WERI-Rb-1 (cell line): ENCODE measurements around the gene PPP1R10.

ENCODE experiments used
- DNase-seq: peaks from one replicate; pipeline ENCODE4 v3.0.0-alpha.2; 2020
- H3K27ac ChIP-seq: fragments of 250-450 bp; sonication (Bioruptor Pico); 2 replicates; pipeline ENCODE4 v1.5.1; 2020; ENCODE audit warnings: mild to moderate bottlenecking, moderate library complexity
- H3K27me3 ChIP-seq: fragments of 250-450 bp; sonication (Bioruptor Pico); 2 replicates; pipeline ENCODE4 v1.5.1; 2021; ENCODE audit warnings: mild to moderate bottlenecking, low read depth, moderate library complexity; ENCODE audit not compliant: insufficient read depth, severe bottlenecking
- H3K36me3 ChIP-seq: fragments of 250-450 bp; sonication (Bioruptor Pico); 2 replicates; pipeline ENCODE4 v1.5.1; 2020; ENCODE audit warnings: mild to moderate bottlenecking, moderate library complexity
- H3K4me3 ChIP-seq: 2 replicates; pipeline ENCODE4 v1.5.1; 2011; ENCODE audit warnings: low read depth, mild to moderate bottlenecking, control low read depth, low read length
- H3K9me3 ChIP-seq: fragments of 250-450 bp; sonication (Bioruptor Pico); 2 replicates; pipeline ENCODE4 v1.5.1; 2021; ENCODE audit warnings: mild to moderate bottlenecking, moderate library complexity; ENCODE audit not compliant: severe bottlenecking
- CTCF ChIP-seq: IDR thresholded peaks from 2 replicates; pipeline ENCODE4 v1.5.1; 2011; ENCODE audit warnings: low read depth, mild to moderate bottlenecking, control low read depth, inconsistent platforms, low read length

The PPP1R10 gene

DNA sequence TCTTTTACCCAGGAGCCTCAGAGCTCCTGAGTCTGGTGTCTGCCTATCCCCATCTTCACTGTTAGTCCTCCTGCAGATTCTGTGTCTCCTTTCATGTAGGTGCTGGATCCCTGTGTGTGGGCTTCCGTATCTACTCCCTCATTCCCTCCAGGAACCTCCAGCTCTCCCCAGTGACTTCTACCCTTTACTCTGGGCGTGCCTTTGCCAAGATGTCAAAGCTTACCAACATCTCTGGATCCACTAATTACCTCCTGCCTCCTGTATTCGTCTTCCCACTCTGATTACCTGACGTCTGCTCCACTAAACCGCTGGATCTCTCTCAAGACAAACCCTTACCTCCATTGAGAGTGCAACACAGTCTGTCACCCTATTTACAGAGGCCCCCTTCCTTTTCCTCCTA lies 27.7 kb upstream of the PPP1R10 start:
- Histone ChIP-seq H3K9me3 (no peaks in the 10 kb centered on the region), H3K27ac (no peak overlapping the region), H3K27me3 (no peaks in the 10 kb centered on the region), H3K36me3 (peaks cover 80% of the 10 kb centered on the region), H3K4me3 (no peak overlapping the region)
- no peak for DNase-seq
- no peak for TF ChIP-seq CTCF

GRCh38 chr6:30643656-30644055 lies 26.6 kb upstream of the PPP1R10 start:
- Histone ChIP-seq H3K9me3 (no peaks in the 10 kb centered on the region), H3K27ac (no peak overlapping the region), H3K27me3 (no peaks in the 10 kb centered on the region), H3K4me3 (no peak overlapping the region), H3K36me3 (peaks cover 77% of the 10 kb centered on the region)
- no peak for TF ChIP-seq CTCF
- no peak for DNase-seq

GRCh38 chr6:30641048-30641447 lies 24.0 kb upstream of the PPP1R10 start:
- Histone ChIP-seq H3K9me3 (no peaks in the 10 kb centered on the region), H3K36me3 (peaks cover 89% of the 10 kb centered on the region), H3K27ac (no peak overlapping the region), H3K27me3 (no peaks in the 10 kb centered on the region), H3K4me3 (no peak overlapping the region)
- DNase-seq: no peak
- no peak for TF ChIP-seq CTCF

DNA sequence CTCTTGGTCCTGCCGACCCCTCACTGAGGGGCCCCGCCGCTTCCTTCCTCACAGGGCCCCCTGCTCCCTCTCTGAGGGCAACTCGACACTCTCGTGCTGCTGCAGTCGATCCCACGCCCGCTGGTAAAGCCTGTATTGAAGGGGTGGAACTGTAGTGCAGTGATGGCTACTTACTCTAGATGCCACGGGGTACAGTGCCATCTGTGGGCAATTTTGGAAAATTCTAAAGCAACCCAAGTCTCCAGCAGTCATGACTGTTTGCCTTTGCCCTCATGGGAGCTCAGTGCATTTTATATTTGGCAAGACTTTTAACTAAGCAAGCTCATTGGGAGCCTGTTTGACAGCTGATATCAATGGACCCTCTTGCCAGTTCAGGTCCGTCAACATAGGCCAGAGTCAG lies 23.4 kb upstream of the PPP1R10 start:
- Histone ChIP-seq H3K4me3 (no peak overlapping the region), H3K27me3 (no peaks in the 10 kb centered on the region)

DNA sequence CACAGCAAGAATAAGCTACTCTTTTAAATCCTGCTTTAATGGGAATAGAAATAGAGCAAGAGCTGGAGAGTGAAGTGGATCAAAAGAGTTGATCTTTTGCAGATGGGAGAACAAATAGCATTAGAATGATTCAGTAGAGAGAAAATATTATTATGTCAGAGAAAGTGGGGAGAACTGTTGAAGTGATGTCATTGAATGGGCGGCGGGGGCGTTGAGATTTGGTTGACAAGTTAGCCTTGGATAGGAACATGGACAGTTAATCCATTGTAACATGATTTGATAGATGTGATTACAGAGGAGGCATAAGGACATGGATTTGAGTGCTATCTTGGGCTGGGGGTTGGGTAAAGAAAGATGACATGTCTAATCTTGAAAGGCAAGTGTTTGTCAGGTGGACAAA lies 18.8 kb upstream of the PPP1R10 start:
- Histone ChIP-seq H3K9me3 (no peaks in the 10 kb centered on the region), H3K36me3 (peaks cover 86% of the 10 kb centered on the region), H3K27ac (no peak overlapping the region), H3K4me3 (no peak overlapping the region), H3K27me3 (no peaks in the 10 kb centered on the region)
- DNase-seq: no peak
- TF ChIP-seq CTCF: no peak

More for the DNA sequence above, 23.4 kb upstream of the PPP1R10 start:
- 0 out of 2 replicates have a peak, but pooled peaks have one; percentile 1 for TF ChIP-seq CTCF
- Histone ChIP-seq H3K9me3 (no peaks in the 10 kb centered on the region), H3K36me3 (peaks cover 89% of the 10 kb centered on the region), H3K27ac (no peak overlapping the region)
- DNase-seq: no peak
